Measurements from ENCODE around the gene TNFRSF1A.
"Not testable (repeated sequence)": the region's sequence is repeated elsewhere in the genome, so short reads cannot be mapped to it uniquely, and the experiment has no call there.

The TNFRSF1A gene

DNA sequence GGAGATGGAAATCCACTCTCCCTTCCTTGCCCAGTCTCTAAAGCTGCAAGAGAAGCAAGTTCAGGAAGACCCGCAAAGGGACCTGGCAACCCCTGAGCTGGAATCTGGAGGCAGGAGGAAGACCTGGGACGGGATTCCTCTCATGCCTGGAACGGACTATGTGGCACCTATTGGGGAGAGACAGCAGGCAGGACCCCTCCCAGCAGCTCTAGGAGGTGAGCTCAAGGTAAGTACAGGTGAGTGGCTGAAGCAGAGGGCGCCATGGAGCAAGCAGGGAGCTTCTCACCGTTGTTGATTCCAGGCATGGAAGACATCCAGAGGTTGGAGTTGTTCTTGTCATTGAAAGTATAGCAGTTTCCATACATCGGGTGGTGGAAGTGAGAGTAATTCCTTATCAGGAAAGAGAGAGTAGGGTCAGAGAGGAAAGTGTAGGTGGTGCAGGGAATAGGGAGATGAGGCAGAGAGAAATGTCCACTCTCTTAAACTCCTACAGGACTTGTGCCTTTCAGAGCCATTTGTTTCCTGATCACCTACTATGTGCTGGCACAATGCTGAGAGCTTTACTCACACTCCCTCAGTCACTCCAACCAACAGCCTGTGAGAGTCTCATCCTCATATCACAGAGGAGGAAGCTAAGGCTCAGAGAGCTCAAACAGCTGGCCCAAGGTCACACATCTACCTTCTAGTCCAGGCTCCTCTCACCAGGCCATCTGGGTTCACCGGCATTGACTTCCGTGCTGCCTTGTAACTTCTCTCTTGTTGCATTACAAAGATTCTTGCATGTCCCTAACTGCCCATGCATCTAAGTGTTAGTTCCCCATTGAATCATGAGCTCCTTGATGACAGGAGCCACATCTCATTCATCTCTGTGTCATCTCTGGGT lies 13.9 kb upstream of the TNFRSF1A start:
- DNase-seq: no peak

DNA sequence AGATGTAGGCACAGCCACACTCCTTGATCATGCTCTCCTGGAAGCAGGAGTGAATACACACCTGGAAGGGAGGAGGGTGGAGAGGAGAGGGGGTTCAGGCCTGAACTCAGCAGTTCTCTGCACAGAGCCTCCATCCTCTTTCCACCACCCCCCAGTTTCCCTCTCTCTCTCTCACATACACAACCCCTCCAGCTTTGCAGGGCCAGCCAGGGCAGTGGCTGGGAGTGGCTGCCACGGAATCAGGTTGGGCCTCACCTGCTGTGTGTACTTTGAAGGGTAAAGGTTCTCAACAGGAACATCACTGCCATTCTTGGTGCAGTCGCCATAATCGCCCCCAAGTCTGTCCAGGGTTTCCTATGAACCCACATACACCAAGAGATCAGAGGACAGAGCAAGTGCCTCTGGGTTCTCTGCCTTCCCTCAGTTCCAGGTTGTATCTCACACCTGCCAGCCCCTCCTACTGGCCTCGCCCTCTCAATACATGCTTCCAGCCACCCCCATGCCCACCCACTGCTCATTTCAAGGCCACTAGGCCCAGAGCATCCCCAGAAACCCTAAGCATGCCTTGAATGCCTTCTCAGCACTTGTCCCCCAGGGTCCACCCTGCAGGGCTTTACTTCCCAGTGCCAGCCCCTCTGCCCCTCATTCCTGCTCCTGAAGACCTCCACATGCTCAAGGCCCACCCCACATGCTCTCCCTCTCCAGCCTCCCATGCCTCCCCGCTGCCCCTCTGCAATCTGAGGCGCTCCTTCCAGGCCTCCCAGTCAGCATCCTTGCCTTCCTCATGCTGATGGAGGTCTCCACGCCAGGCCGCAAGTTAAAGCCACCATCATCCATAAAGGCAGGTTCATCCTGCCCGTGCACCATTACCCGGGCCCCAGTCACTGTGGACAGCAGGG lies 12.9 kb upstream of the TNFRSF1A start:
- DNase-seq: no peak

DNA sequence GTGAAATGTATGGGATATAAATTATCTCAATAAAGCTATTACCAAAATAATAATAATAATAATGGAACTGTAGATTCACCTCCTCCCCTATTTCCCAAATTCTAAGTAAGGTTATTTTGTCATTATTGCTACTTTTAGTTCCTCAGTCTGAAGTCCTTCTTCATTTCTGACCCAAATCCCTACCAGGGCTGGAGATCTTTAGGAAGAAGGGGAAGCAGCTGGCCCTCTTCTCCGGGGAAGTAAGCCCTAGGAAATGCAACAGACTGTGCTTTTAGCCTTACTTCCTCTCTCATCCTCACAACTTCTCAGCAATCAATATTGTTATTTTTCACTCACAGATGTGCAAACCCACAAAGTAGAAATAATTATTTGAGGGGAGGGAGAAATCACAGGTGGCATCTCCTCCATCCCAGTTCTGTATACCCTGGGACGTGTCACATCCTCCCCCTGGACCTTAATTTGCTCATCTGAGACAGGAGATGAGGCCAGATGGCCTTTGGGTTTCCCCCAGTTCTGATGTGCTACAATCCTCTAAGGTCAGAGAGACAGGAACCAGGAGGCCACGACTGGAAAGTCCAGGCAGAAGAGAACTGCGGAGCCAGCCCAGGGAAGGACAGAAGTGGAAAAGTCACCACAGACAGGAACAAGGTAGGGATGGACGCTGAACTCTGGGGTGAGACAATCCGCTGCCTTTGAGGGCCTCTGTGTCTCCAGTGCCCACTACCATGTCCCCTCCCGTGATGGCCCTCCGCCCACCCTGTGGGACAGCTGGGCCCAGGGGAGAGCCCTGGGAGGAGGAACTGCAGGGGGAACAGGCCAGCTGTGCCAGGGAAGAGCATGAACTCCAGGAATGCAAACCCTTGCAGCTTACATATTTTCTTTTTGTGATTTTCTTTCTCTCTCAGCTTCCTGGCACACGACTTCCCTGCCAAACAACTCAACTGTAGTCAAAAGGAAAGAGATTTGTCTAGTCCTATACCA lies 10.6 kb upstream of the TNFRSF1A start:
- no peak for DNase-seq

DNA sequence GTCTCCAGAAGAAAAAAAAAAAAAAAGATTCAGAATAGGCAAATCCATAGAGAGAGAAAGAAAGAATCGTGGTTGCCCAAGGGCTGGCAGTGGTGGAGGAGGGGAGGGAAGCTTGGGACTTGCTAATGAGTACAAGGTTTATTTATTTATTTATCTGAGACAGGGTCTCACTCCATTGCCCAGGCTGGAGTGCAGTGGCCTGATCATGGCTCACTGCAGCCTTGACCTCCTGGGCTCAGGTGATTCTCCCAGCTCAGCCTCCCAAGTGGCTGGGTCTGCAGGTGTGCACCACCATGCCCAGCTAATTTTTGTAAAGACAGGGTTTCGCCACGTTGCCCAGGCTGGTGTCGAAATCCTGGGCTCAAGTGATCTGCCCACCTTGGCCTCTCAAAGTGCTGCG lies 9.7 kb upstream of the TNFRSF1A start:
- DNase-seq: no peak

DNA sequence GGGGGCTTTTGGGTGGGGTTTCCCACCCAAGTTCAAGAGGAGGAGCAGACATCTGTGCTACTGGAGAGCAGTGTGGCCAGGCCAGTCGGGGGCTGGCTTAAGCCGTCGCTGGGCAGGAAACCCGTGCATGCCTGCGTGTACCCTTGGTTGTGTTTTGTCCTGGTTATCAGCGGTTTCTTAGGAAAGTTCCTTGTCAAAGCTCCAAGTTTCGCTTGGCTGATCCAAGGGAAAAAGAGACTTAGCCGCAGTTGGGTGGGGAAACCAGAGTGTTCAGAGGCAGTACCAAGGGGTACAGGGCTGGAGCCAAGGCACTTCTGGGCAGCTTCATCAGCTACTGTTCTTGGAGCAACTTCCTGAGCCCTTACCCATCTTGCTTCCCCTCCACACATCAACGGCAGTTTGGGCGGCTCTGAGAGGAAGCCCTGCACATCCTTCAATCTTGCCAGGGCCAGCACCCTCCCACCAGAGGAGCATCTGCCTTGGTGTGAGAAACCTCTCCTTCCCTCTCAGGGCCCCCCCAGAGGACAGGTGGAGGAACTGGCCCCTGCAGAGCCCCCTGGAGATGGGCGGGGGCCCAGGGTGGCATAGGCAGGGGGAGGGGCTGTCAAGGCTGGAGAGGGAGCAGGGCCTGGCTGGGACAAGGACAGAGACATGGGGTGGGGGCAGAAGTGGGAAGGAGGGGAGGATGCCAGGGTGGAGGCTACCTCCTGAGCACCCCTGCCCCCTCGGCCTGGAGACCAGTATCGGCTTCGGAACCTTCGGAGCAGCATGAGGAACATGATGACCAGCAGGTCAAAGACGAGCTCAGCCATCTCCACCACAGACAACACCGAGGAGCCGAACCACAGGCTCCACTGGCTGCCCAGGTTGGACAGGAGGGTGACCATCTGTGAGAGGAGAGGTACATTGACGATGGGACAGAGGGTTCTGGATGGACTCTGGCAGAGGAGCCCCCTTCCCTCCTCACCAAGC lies 5.8 kb upstream of the TNFRSF1A start:
- DNase-seq: no peak

- no peak for DNase-seq
These were observed 5.1 kb upstream of the TNFRSF1A start for GRCh38 chr12:6346942-6347341.

GRCh38 chr12:6346235-6346832 lies 4.5 kb upstream of the TNFRSF1A start:
- no peak for DNase-seq

DNA sequence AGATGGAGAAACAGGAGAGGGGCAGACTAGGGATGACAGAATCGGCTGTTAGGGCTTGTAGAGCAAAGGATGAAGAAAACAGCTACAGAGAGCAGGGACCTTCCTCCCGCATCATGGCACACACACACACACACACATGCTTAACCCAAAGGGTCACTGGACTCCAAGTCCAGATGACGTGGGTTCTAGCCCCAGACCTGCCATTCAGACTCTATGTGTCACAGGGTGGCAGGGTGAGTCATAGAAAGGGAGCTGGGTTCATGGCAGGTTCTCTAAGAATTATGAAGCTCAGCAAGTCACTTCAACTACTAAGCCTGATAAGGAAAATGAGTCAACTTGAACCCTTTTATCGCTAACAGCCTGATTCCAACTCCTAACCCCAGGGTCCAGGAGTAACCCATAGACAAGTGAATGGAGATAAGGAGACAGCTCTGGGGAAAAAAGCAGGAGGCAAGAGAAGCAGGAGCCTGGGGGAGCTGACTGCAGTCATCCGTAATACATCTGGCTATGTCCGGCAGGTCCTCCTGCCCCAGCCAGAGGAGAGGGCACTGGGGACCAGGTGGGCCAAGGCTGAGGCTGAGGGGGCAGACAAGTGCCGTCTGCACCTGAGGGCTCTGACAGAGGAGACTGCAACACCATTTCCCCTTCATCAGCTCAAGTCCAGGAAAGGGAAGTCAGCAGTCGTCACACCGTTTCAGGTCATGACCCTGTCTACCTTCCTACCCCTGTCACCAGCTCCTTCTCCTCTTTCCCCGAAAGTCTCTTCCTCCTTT lies 3.6 kb upstream of the TNFRSF1A start:
- DNase-seq: no peak

DNA sequence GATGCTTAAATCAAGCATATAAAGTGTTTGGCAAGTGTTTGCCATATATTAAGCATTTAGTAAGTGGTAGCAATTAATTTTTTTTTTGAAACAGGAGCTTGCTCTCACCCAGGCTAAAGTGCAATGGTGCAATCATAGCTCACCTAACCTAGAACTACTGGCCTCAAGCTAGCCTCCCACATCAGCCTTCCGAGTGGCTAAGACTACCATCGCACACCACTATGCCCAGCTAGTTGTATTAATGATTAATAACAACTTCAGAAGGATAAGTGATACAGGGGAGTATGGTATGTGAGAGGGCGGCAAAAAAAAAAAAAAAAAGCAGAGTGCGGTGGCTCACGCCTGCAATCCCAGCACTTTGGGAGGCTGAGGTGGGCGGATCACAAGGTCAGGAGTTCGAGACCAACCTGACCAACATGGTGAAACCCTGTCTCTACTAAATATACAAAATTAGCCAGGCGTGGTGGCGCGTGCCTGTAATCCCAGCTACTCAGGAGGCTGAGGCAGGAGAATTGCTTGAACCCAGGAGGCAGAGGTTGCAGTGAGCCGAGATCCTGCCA lies 2.3 kb upstream of the TNFRSF1A start:
- DNase-seq: not testable (repeated sequence)

DNA sequence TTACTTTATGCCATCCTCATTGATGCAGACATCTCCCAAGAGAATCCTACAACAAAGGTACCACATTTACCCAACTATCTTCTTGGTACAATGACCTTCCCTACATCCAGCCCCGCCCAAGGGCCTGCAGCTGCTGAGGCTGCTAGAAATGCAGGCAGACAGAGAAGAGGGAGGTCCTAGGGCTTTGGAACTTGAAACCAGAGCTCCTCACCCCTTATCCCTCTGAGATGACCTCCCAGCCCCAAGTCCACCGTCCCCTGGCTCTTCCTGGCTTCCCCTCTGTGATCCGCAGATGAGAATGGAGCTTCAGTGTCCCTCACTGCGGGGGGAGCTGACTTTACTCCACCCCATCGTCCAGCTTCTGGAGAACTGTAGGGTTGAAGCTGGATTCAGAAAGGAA lies 1.6 kb upstream of the TNFRSF1A start:
- DNase-seq: no peak

DNA sequence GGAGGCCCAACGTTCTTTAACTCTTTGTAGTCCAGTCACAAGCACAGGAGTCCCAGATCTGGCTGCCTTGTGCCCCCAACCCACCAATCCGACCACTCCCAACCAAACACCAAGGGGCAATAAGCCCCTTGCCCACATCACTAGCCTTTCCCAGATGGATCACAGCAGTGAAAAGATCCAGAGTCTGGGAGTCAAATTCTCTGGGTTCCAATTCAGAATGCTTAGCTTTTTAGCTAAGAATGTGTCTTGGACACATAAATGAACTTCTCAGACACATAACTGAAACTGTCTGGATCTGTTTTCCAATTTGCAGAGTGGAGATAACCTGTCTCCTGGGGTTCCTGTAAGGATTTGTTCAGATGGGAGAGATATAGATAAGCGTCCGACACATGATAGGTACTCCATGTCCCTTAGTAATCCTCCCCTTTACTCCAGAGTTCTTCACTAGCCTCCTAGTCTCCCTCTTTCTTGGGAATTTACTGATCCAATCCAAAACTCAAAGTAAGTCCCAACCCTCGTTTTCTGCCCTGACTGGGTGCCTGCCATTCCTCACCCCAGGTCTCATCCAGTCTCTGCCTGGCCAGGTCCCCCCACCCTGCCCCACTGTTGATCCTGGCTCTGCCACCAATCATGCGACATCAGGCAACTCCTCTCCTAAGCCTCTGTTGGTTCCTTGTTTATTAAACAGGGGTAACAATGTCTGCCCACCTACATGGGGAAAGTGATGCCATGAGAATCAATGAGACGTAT lies 439 bp upstream of the TNFRSF1A start:
- DNase-seq: no peak

GRCh38 chr12:6340745-6341416 lies 995 bp downstream of the TNFRSF1A start:
- DNase-seq: no peak

DNA sequence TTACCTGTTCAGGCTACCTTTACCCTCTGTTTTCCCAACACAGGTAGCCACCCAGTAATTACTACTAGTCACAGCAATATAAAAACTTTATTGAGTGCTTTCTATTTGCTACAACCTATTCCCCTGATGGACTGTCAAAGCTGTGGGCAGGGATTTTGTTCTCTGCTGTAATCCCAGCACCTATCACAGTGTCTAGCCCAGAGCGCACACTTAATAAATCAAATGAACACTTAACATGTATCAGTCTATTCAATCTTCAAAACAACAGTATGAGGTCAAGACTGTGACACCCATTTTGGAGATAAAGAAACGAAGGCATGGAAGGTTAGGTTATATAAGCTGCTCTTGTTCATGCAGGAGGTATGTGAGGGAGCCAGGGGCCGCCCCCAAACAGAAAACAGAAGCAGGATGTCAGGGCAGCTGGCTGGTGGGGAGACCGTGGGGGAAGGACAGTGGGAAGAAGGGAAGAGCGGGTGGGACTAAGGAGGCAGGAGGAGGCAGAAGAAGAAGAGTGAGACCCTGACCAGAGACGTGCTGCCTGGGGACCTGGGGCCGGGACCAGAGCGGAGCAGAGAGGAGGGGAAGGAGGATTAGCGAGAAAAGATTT lies 1.7 kb downstream of the TNFRSF1A start:
- DNase-seq: no peak

DNA sequence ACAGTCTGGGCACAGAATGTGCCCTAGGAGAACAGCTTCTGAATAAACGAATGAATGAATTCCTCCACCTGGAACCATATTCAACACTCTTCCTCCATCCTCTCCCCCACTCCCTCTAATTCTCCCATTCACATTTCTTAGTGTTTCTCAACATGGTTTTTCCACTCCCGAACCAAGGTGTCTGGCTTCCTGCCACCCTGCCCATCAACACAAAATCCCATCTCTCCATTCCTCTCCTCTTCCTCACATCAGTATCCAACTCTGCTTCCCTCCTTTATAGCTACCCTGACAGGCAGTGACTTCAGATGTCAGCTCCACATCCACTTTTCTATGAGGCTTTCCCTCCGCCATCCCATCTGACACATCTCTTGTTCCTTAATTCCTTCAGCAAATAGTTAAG lies 2.9 kb downstream of the TNFRSF1A start:
- no peak for DNase-seq

DNA sequence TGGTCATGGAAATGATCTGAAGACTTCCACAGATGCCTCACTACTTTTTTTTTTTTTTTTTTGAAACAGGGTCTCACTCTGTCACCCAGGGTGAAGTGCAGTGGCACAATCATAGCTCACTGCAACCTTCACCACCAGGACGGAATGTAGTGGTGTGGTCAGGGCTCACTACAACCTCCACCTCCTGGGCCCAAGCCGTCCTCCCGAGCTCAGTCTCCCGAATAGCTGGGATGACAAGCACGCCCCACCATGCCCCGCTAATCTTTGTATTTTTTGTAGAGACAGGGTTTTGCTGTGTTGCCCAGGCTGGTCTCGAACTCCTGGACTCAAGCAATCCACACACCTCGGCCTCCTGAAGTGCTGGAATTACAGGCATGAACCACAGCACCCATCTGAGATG lies 3.3 kb downstream of the TNFRSF1A start:
- not testable (repeated sequence) for DNase-seq

- no peak for DNase-seq
These were observed 3.9 kb downstream of the TNFRSF1A start for GRCh38 chr12:6337958-6338433.

- DNase-seq: no peak
These were observed 4.7 kb downstream of the TNFRSF1A start for GRCh38 chr12:6336889-6337853.

Data from NCI-H1694 (cell line).